Skin epidermis (tissue), 12 donors: Measurements from ENCODE around the gene INSYN1.
A peak's percentile ranks its signal among the peaks of the same experiment; 100 is the strongest.

Source experiments
- H3K27ac ChIP-seq, 21 experiments: fragments of 200-600 bp; sonication (generic) in 11 of 21; one replicate each; pipeline ENCODE4 v1.5.0; 2020; ENCODE audit warnings: mild to moderate bottlenecking in 3 of 21, inconsistent platforms in 2 of 21, moderate library complexity in 2 of 21
- H3K4me3 ChIP-seq, 7 experiments: fragments of 200-600 bp; sonication (generic) in 2 of 7; one replicate each; pipeline ENCODE4 v1.5.0; 2020; ENCODE audit warnings: inconsistent platforms in 2 of 7, mild to moderate bottlenecking in 2 of 7, moderate library complexity in 1 of 7

INSYN1 gene

DNA sequence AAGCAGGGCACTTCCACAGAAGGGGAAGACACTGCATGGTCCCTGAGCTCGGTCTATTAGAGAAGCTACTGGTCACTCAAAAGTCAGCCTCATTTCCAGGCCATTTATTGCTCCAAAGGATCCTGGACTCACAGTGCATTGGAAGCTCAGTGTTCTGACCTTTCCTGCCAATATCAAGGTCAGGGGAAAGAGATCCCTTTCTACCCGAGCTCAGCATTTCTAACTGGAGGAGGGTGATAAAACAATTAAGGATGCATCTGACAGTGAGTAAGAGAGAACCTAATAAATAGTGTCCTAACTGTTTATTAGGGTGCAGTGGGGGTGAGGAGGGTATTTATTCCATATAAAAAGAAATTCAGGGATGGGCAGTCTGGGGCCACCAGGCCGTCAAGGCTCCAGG lies 26.8 kb upstream of the INSYN1 start:
- Histone ChIP-seq H3K27ac (no peak overlapping the region), H3K4me3 (no peak overlapping the region)

DNA sequence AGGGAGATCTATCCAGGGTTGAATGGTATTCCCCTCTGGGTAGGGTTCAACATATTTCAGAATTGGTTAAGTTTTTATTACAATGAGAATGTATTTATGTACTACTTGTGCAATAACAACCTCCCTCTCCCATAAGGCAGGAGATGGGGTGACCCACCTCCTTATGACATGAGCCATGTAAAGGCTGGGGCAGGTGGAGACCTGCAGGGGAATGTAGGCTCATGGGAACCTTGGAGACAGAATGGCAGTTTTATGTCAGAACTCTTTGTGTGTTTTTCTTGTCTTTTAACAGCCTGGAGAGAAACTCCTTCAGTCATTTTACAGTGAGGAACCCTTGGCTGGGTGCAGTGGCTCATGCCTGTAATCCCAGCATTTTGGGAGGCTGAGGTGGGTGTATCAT lies 24.6 kb upstream of the INSYN1 start:
- H3K27ac ChIP-seq, result peak overlapping the region in 1 of 21 experiments; percentile 23
- H3K4me3 ChIP-seq, result no peak overlapping the region

DNA sequence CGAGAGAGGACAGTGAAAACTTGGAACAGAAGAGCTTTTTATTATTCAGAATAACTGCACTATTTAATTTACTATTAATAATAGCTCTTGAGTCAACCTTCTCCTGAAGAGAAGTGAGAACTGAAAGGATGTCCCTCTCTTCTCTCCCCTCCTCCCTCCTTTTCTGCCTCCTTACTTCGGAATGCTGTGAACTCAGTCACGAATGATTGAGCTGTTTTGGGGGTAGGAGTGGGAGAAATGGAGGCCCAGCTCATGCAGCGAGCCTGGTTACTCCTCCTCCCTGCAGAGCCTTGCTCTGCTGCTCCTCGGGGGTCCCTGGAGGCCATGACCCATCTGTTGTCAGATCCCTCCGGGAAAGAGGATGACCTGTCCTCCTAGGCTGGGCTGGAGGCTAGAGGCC lies 20.3 kb upstream of the INSYN1 start:
- Histone ChIP-seq H3K4me3 (no peak overlapping the region), H3K27ac (no peak overlapping the region)

- H3K4me3 ChIP-seq, result no peak overlapping the region
- no peak overlapping the region for H3K27ac ChIP-seq
These were observed 18.4 kb upstream of the INSYN1 start for GRCh38 chr15:73771385-73772045.

- Histone ChIP-seq H3K27ac (no peak overlapping the region), H3K4me3 (no peak overlapping the region)
These were observed 16.9 kb upstream of the INSYN1 start for GRCh38 chr15:73770050-73770449.

DNA sequence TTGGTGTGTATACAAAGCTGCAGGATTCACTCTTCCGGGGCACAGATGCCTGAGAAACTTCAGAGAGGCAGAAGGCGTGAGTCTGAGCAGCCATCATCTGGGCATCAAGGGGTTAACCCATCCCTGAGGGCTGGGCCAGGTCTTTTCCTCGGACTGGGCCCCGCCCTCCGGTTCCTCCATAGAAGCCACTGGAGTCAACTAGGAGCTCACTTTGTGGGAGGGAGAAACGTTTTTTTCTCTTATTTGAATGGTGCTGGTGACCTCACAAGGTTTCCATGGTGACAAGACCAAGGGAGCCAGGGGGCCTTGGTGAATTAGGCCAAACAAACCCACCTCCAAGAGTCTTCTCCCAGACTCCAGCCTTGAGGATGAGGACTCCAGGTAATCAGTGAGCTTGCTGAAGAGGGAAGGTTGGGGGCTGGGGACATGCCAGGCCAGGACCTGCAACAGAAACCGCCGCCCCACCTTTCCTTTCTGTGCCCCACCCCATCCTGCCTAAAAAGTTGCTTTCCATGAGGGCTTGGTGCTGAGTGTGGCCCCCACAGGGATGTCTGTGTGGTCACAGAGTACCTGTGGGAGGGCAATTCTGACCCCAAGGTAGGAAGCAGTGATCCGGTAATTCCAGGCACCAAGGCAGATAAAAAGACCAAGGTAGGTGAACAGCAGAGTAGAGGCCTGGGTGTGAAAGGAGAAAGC lies 14.8 kb upstream of the INSYN1 start:
- Histone ChIP-seq H3K27ac (no peak overlapping the region), H3K4me3 (no peak overlapping the region)

DNA sequence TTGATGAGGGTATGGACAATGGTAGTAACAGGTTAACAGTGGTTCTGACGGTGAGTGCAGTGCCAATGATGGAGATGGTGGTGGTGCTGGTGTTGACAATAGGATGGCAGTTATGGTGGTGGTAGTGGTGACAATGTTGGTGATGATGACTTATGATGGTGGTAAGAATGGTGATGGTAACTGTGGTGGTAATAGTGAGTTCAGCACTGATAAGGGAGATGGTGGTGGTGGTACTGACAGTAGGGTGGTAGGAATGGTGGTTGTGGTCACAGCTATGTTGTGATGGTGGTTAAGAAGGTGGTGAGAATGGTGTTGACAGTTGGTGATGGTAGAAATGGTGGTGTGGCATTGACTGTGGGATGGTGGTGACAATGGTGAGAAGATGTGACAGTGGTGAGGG lies 13.4 kb upstream of the INSYN1 start:
- Histone ChIP-seq H3K27ac (no peak overlapping the region), H3K4me3 (no peak overlapping the region)

- H3K4me3 ChIP-seq, result no peak overlapping the region
- no peak overlapping the region for H3K27ac ChIP-seq
These were observed 12.6 kb upstream of the INSYN1 start for GRCh38 chr15:73765778-73766177.

DNA sequence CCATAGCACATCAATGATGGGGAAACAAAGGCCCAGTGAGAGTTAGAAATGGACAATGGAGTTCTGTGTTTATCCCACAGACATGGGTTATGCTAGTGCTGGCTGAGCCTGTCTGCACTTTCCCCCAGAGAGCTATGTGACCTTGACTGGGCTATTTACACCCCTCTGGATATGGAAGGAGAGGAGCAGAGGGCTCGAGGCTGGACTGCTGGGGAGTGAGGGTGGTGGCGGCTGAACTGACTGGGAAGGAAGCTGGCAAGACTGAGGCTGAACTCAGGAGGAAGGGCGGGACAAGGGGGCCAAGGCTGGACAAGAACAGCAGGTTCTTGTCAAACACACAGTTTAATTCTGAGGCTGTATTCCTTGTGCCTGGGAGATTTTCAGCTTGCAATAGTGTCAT lies 10.8 kb upstream of the INSYN1 start:
- Histone ChIP-seq H3K4me3 (no peak overlapping the region), H3K27ac (no peak overlapping the region)

DNA sequence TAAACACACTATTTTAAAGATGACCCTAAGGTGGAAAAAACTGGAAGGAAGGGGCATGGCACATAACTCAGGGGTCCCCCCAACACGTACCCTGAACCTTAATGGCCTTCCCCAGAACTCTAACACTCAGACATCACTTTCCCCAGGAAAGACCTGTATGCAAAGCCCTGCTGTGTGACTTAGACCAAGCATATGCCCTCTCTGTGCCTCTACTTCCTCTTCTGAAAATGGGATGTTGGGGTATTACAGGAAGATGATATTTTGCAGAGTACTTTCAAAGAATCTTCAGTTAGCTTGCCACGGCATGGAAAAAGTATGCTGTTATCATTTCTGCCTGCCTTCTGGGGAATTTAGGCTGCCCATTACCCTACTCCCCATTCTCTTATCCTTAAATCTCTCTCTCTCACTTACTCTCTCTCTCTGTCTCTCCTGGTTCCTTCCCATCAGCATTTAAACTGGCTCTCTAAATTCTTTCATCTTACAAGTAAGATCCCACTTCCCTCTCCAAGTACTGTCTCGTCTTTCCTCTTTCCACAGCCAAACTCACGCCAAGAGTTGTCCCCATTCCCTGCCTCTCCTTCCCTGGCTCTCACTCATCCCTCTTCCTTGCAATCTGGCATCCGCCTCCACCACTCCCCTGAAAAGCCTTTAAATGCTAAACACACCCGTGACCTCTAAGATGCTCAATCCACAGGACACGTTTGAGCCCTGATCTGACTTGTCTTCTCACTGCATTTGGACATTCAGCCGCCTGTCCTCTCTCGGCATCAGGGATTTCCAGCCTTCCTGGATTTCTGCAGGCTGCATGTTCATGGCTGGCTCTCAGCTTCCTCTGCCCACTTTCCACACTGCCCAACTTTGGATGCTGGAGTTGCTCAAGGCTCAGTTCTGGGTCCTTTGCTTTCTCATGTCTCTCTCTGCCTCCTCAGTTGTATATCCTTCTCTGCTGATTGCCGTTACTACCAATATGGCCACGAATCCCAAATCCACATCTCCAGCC lies 7.5 kb upstream of the INSYN1 start:
- Histone ChIP-seq H3K27ac (no peak overlapping the region), H3K4me3 (no peak overlapping the region)

GRCh38 chr15:73758461-73758860 lies 5.3 kb upstream of the INSYN1 start:
- H3K4me3 ChIP-seq, result no peak overlapping the region

GRCh38 chr15:73757571-73757970 lies 4.4 kb upstream of the INSYN1 start:
- Histone ChIP-seq H3K4me3 (no peak overlapping the region), H3K27ac (no peak overlapping the region)

More at GRCh38 chr15:73758461-73758860, 5.3 kb upstream of the INSYN1 start:
- no peak overlapping the region for H3K27ac ChIP-seq

GRCh38 chr15:73756947-73757513 lies 3.9 kb upstream of the INSYN1 start:
- H3K4me3 ChIP-seq, result no peak overlapping the region
- H3K27ac ChIP-seq, result no peak overlapping the region

GRCh38 chr15:73756390-73756789 lies 3.2 kb upstream of the INSYN1 start:
- H3K4me3 ChIP-seq, result no peak overlapping the region
- no peak overlapping the region for H3K27ac ChIP-seq

- H3K27ac ChIP-seq, result no peak overlapping the region
- no peak overlapping the region for H3K4me3 ChIP-seq
These were observed 2.8 kb upstream of the INSYN1 start for GRCh38 chr15:73755946-73756345.

DNA sequence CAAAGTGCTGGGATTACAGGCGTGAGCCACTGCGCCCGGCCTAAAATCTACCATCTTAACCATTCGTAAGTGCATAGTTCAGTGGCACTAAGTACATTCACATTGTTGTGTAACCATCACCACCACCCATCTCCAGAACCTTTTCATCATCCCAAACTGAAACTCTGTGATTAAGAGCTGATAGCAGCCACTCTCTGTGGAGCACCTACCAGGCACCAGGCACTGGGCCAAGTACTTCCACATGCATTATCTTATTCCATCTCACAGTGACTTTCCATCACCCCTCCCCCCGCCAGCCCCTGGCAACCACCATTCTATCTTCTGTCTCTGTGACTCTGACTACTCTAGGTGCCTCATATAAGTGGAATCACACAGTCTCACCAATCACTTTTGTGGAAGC lies 2.3 kb upstream of the INSYN1 start:
- no peak overlapping the region for H3K4me3 ChIP-seq
- no peak overlapping the region for H3K27ac ChIP-seq

DNA sequence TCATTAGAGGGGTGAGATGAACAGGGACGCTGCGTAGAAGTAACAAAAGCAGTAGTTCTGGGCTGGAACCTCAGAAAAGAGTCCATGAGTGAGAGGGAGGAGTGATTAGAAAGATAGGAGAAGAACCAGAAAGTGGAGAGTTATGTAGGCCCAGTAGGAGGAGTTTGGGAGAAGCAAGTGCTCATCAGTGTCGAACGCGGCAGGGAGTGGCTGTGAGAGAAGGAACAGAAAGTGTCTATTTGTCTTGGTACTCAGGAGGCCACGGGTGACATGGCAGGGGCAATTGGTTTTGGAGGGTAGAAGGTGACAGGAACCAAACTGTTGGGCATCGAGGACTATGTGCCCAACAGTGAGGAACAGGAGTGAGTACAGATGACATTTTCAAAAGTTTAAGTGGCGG lies 1.3 kb upstream of the INSYN1 start:
- Histone ChIP-seq H3K27ac (peak overlapping the region in 1 of 21 experiments; percentile 53), H3K4me3 (no peak overlapping the region)

GRCh38 chr15:73752806-73753193 lies 351 bp downstream of the INSYN1 start:
- H3K27ac ChIP-seq, result peak overlapping the region in 10 of 21 experiments; percentile 6 to 75 (median 40)

GRCh38 chr15:73751899-73752805 lies 999 bp downstream of the INSYN1 start:
- Histone ChIP-seq H3K4me3 (peak overlapping the region; percentile 38 to 57 (median 44)), H3K27ac (peak overlapping the region in 9 of 21 experiments; percentile 6 to 75 (median 40))

More at GRCh38 chr15:73752806-73753193, 351 bp downstream of the INSYN1 start:
- H3K4me3 ChIP-seq, result peak overlapping the region; percentile 38 to 57 (median 44)
